GM12878 (cell line): ENCODE results near the gene CA5A. TPM values are rescaled to one million over a fixed set of nuclear protein-coding genes. Genes with fewer than 3 reads are reported as not detected.

Experiments used
- ATAC-seq: fragments of 200-7000 bp; cut with Tn5 transposase; 3 replicates; pipeline ENCODE4 v1.9.1; 2020; ENCODE audit warnings: mild to moderate bottlenecking, moderate library complexity
- BruUV-seq: library from RNA; stranded (reverse); fragments of 400-500 nt; replicated peaks from 2 replicates; lab custom pipeline; 2021; lab: Mats Ljungman, UMichigan
- CTCF ChIA-PET: fragments of 300-600 bp; sonication (Branson Sonifier 250); formaldehyde crosslinking; extraction: SDS; loops from one replicate; lab custom pipeline; 2021; ENCODE audit warnings: inconsistent platforms; lab: Yijun Ruan, JAX
- POLR2A ChIA-PET: fragments of 350-600 bp; formaldehyde crosslinking; extraction: SDS; loops from one replicate; lab custom pipeline; 2021; ENCODE audit warnings: inconsistent platforms; lab: Charles Lee
- RAD21 ChIA-PET: fragments of 300-600 bp; sonication (Branson Sonifier 250); formaldehyde crosslinking; loops from one replicate; lab custom pipeline; 2023; ENCODE audit warnings: antibody characterized with exemption; ENCODE audit not compliant: unreplicated experiment; lab: Charles Lee
- SMC1A ChIA-PET: fragments of 300-600 bp; sonication (Branson Sonifier 250); formaldehyde crosslinking; loops from one replicate; lab custom pipeline; 2023; ENCODE audit not compliant: unreplicated experiment, uncharacterized antibody; lab: Charles Lee
- DNase-seq: peaks from one replicate; pipeline ENCODE4 v3.0.0-alpha.2; 2011; ENCODE audit warnings: low read depth, low spot score
- FAIRE-seq: peaks from 3 replicates; lab custom pipeline; 2011; peaks lifted over from hg19 to GRCh38; lab: Jason Lieb, UNC
- H2AFZ ChIP-seq: 2 replicates; pipeline ENCODE4 v1.6.0; 2011; ENCODE audit warnings: low read depth, low read length, control low read depth; ENCODE audit not compliant: control insufficient read depth
- H3K27ac ChIP-seq: 2 replicates; pipeline ENCODE4 v1.5.1; 2011; ENCODE audit warnings: control low read depth; ENCODE audit not compliant: control insufficient read depth, insufficient read depth
- H3K27me3 ChIP-seq, 2 experiments: replicated peaks in 1 of 2; 2 replicates each; pipeline versions ENCODE4 v1.6.0 to v1.6.1; 2011; ENCODE audit warnings: low read length in 1 of 2; ENCODE audit not compliant: control insufficient read depth in 2 of 2, insufficient read depth in 2 of 2
- H3K36me3 ChIP-seq, 2 experiments: 2 replicates each; pipeline ENCODE4 v1.5.1; 2011; ENCODE audit warnings: low read length in 1 of 2; ENCODE audit not compliant: control insufficient read depth in 2 of 2, insufficient read depth in 2 of 2
- H3K4me1 ChIP-seq: 2 replicates; pipeline ENCODE4 v1.6.1; 2011; ENCODE audit warnings: mild to moderate bottlenecking, low read length, moderate library complexity, mixed read lengths; ENCODE audit not compliant: control insufficient read depth, insufficient read depth
- H3K4me2 ChIP-seq: 2 replicates; pipeline ENCODE4 v1.6.0; 2011; ENCODE audit warnings: control low read depth; ENCODE audit not compliant: control insufficient read depth, insufficient read depth
- H3K4me3 ChIP-seq: fragments of 200-600 bp; sonication (generic); 2 replicates; pipeline ENCODE4 v1.5.1; 2016
- H3K79me2 ChIP-seq: 2 replicates; pipeline ENCODE4 v1.6.0; 2011; ENCODE audit warnings: low read length; ENCODE audit not compliant: control insufficient read depth, insufficient read depth
- H3K9ac ChIP-seq: 2 replicates; pipeline ENCODE4 v1.8.0; 2011; ENCODE audit warnings: low read length, control low read depth, mixed read lengths; ENCODE audit not compliant: control insufficient read depth, insufficient read depth
- H3K9me3 ChIP-seq: replicated peaks from 3 replicates; pipeline ENCODE4 v1.5.1; 2011; ENCODE audit warnings: mild to moderate bottlenecking, low read length; ENCODE audit not compliant: control insufficient read depth, insufficient read depth
- H4K20me1 ChIP-seq: 2 replicates; pipeline ENCODE4 v1.6.0; 2011; ENCODE audit not compliant: control insufficient read depth, insufficient read depth
- CEBPZ ChIP-seq: fragments of 150-350 bp; IDR thresholded peaks from 2 replicates; pipeline ENCODE4 v1.6.1; 2016; ENCODE audit warnings: low read depth, low read length
- ETV6 ChIP-seq, 2 experiments: fragments of 450-650 bp in 1 of 2; IDR thresholded peaks in 1 of 2; conservative IDR thresholded peaks in 1 of 2; 2 replicates each; pipeline ENCODE4 v1.6.1; 2014; ENCODE audit warnings: antibody characterized with exemption in 1 of 2, borderline replicate concordance in 1 of 2, low read depth in 1 of 2, mild to moderate bottlenecking in 1 of 2, moderate library complexity in 1 of 2
- FOS ChIP-seq: IDR thresholded peaks from 3 replicates; pipeline ENCODE4 v1.6.1; 2011; ENCODE audit warnings: borderline replicate concordance; ENCODE audit not compliant: insufficient read length; ENCODE audit errors: extremely low read depth
- IKZF1 ChIP-seq: fragments of 450-650 bp; conservative IDR thresholded peaks from 2 replicates; pipeline ENCODE4 v1.6.1; 2017; ENCODE audit warnings: antibody characterized with exemption, mild to moderate bottlenecking
- MLLT1 ChIP-seq: fragments of 450-650 bp; IDR thresholded peaks from 2 replicates; pipeline ENCODE4 v1.6.1; 2016; ENCODE audit warnings: mild to moderate bottlenecking
- MTA2 ChIP-seq: fragments of 450-650 bp; IDR thresholded peaks from 2 replicates; pipeline ENCODE4 v1.6.1; 2016; ENCODE audit warnings: low read depth, mild to moderate bottlenecking, moderate library complexity
- PAX5 ChIP-seq: IDR thresholded peaks from 2 replicates; pipeline ENCODE4 v1.6.1; 2011; ENCODE audit warnings: low read depth, low read length, borderline replicate concordance
- PML ChIP-seq: IDR thresholded peaks from 2 replicates; pipeline ENCODE4 v1.6.1; 2012; ENCODE audit warnings: low read length, inconsistent platforms
- RFX5 ChIP-seq: IDR thresholded peaks from 2 replicates; pipeline ENCODE4 v1.6.1; 2011; ENCODE audit warnings: low read depth, low read length, improper control_type of control experiment
- SIX5 ChIP-seq: IDR thresholded peaks from 2 replicates; pipeline ENCODE4 v1.6.1; 2011; ENCODE audit warnings: mild to moderate bottlenecking, low read depth, low read length, moderate library complexity; ENCODE audit not compliant: severe bottlenecking
- SRF ChIP-seq, 2 experiments: IDR thresholded peaks; 2 replicates each; pipeline ENCODE4 v1.6.1; 2011; ENCODE audit warnings: low read depth in 2 of 2, low read length in 2 of 2, mild to moderate bottlenecking in 1 of 2, moderate library complexity in 1 of 2
- STAT1 ChIP-seq: fragments of 450-650 bp; conservative IDR thresholded peaks from 2 replicates; pipeline ENCODE4 v1.6.1; 2014; ENCODE audit warnings: antibody characterized with exemption, mild to moderate bottlenecking
- TARDBP ChIP-seq: IDR thresholded peaks from 2 replicates; pipeline ENCODE4 v1.6.1; 2016; ENCODE audit warnings: borderline replicate concordance
- WGBS: methylation state at CpG from one replicate; pipeline ENCODE4 v1.1.6; 2016; ENCODE audit warnings: low lambda C conversion rate; ENCODE audit not compliant: insufficient replicate concordance, insufficient coverage; ENCODE audit errors: missing lambda C conversion rate; 5-methylcytosine and 5-hydroxymethylcytosine counted together
- in situ Hi-C: fragments of 300-500 bp; cut with MboI; formaldehyde crosslinking; loops from 9 replicates; pipeline ENCODE4 v1.14.3; 2018; ENCODE audit warnings: mixed read lengths
- intact Hi-C: fragments of 100-400 bp; cut with micrococcal nuclease; formaldehyde crosslinking; loops from one replicate; pipeline ENCODE4 v1.14.2; 2022; ENCODE audit not compliant: unreplicated experiment
- polyA plus RNA-seq, 11 experiments: library from polyadenylated mRNA; depleted of rRNA in 4 of 11; unstranded in 6 of 11; stranded (reverse) in 5 of 11; fragments of >200 nt; fragmentation: Nextera tagmentation in 4 of 11; fragmentation: Illumina TruSeq in 1 of 11; extraction: Ambion mirVana in 4 of 11; extraction: Trizol in 1 of 11; gene quantifications; 1 replicate in 1 of 11; 2 replicates in 10 of 11; pipeline versions ENCODE4 v1.2.1 to v1.2.3, GENCODE V29; 2011 to 2016; ENCODE audit warnings: inconsistent platforms in 2 of 11, missing spikeins in 2 of 11, low read depth in 1 of 11
- total RNA-seq, 4 experiments: library from RNA; depleted of rRNA in 3 of 4; stranded (reverse); fragments of >200 nt in 3 of 4; fragmentation: Illumina TruSeq in 1 of 4; extraction: Trizol in 1 of 4; gene quantifications; 2 replicates each; pipeline versions ENCODE4 v1.2.1 to v1.2.3, GENCODE V29; 2013 to 2021
- TF ChIP-seq, protein P1 (sequence below): fragments of 450-650 bp; formaldehyde crosslinking; IDR thresholded peaks from 2 replicates; pipeline ENCODE4 v1.4.0; 2022; ENCODE audit warnings: mild to moderate bottlenecking, moderate library complexity
- TF ChIP-seq, protein P2 (sequence below): IDR thresholded peaks from 2 replicates; pipeline ENCODE4 v1.6.1; 2012; ENCODE audit warnings: low read depth, low read length, improper control_type of control experiment

CA5A gene
- total and polyA plus RNA-seq, 10 of the 15 experiments (the other 5 are each of a cell fraction or from before 2014, with no cell fraction given): not detected

DNA sequence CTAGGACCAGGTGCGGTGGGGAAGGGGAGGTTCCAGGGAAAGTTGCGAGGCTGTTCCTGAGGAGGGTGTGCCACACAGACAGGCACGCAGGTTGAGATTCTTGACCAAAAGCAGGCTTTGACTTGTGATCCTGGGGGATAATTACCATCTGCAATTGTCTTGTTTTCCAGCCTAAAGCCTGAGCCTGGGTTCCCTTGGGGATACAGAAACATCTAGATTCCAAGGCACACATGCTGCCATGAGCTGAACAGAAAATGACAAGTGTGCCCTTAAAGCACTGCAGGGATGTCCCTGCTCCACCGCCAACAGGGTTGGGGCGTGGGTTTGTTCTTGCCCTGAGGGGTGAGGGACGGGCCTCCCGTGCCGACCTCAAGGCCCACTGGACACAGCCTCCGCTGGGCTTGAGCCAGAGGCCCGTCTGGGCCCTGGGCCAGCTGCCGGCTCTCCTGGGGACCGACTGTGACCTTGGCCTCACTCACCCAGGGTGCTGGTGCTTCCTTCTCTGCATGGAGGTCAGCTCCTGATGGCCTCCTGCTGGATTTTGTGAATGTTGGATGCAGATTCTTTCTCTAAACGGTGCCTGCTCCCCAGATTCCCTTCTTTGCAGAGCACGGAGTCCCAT is 14.0 kb downstream of the CA5A start:
- Histone ChIP-seq H3K4me3 (no peak overlapping the region), H3K27ac (no peak overlapping the region), H3K4me2 (no peak overlapping the region), H3K36me3 (no peaks in the 10 kb centered on the region), H3K9me3 (no peaks in the 10 kb centered on the region), H4K20me1 (no peaks in the 10 kb centered on the region), H3K27me3 (no peaks in the 10 kb centered on the region; a peak in 1 of 4 replicates), H3K9ac (no peak overlapping the region), H2AFZ (no peak overlapping the region), H3K4me1 (peaks cover 33% of the 10 kb centered on the region), H3K79me2 (no peaks in the 10 kb centered on the region)
- ChIA-PET SMC1A (no interaction called here), CTCF (no interaction called here), RAD21 (no interaction called here), POLR2A (no interaction called here)
- WGBS: 64% methylated on average over 14 of the region's 14 CpGs
- in situ Hi-C loops: no loop called here
- no peak for ATAC-seq
- no peak for DNase-seq
- intact Hi-C loops: no loop called here
- no peak for FAIRE-seq
- BruUV-seq: no TSS peak
- no peak for TF ChIP-seq ETV6 (conservative IDR thresholded peaks at IDR 0.05 in 1 of 2, IDR thresholded peaks at IDR 0.05 in 1 of 2; ENCODE audit: borderline replicate concordance in 1 of 2, low read depth in 1 of 2)
- no peak for TF ChIP-seq CEBPZ
- TF ChIP-seq, protein P1, sequence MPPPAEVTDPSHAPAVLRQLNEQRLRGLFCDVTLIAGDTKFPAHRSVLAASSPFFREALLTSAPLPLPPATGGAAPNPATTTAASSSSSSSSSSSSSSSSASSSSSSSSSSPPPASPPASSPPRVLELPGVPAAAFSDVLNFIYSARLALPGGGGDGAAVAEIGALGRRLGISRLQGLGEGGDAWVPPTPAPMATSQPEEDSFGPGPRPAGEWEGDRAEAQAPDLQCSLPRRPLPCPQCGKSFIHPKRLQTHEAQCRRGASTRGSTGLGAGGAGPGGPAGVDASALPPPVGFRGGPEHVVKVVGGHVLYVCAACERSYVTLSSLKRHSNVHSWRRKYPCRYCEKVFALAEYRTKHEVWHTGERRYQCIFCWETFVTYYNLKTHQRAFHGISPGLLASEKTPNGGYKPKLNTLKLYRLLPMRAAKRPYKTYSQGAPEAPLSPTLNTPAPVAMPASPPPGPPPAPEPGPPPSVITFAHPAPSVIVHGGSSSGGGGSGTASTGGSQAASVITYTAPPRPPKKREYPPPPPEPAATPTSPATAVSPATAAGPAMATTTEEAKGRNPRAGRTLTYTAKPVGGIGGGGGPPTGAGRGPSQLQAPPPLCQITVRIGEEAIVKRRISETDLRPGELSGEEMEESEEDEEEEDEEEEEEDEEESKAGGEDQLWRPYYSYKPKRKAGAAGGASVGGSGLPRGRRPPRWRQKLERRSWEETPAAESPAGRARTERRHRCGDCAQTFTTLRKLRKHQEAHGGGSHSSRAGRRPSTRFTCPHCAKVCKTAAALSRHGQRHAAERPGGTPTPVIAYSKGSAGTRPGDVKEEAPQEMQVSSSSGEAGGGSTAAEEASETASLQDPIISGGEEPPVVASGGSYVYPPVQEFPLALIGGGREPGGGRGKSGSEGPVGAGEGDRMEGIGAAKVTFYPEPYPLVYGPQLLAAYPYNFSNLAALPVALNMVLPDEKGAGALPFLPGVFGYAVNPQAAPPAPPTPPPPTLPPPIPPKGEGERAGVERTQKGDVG (CRISPR knock-in tag): no peak
- TF ChIP-seq RFX5: no peak
- TF ChIP-seq SIX5: no peak
- TF ChIP-seq FOS: no peak
- no peak for TF ChIP-seq MLLT1
- TF ChIP-seq SRF (IDR thresholded peaks at IDR 0.05; ENCODE audit: low read depth in 2 of 2, low read length in 2 of 2): no peak
- TF ChIP-seq IKZF1: no peak
- no peak for TF ChIP-seq MTA2
- TF ChIP-seq, protein P2, sequence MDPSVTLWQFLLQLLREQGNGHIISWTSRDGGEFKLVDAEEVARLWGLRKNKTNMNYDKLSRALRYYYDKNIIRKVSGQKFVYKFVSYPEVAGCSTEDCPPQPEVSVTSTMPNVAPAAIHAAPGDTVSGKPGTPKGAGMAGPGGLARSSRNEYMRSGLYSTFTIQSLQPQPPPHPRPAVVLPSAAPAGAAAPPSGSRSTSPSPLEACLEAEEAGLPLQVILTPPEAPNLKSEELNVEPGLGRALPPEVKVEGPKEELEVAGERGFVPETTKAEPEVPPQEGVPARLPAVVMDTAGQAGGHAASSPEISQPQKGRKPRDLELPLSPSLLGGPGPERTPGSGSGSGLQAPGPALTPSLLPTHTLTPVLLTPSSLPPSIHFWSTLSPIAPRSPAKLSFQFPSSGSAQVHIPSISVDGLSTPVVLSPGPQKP: no peak
- TF ChIP-seq TARDBP: no peak
- TF ChIP-seq STAT1: no peak
- no peak for TF ChIP-seq PAX5
- no peak for TF ChIP-seq PML
